Measurements from ENCODE around the gene SLC39A10. TPM values are rescaled to one million over a fixed set of nuclear protein-coding genes. Genes with fewer than 3 reads are reported as not detected.

Gene SLC39A10
- total and polyA plus RNA-seq, 8 donors: 0.15 to 22.0 (median 3.1) TPM

DNA sequence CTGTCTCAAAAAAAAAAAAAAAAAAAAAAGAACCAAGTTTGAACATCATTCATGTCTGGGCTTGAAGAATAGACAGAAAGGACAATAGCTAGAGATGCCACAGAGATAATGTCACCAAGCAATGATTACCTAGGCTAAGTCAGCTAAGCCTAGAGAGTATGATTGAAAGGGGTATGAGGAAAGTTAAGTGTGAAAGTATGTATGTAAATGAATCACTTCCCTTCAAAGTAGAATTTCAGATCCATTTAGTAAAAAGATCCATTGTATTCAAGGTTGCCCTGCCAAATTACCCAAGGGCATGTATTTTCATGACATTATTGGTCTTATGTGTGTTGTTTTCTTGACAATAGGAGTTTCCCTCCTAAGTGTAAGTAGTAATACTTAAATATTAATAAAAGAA, 34.1 kb upstream of the SLC39A10 start:
- no peaks in the 10 kb centered on the region for H3K36me3 ChIP-seq
- TF ChIP-seq, protein P1, sequence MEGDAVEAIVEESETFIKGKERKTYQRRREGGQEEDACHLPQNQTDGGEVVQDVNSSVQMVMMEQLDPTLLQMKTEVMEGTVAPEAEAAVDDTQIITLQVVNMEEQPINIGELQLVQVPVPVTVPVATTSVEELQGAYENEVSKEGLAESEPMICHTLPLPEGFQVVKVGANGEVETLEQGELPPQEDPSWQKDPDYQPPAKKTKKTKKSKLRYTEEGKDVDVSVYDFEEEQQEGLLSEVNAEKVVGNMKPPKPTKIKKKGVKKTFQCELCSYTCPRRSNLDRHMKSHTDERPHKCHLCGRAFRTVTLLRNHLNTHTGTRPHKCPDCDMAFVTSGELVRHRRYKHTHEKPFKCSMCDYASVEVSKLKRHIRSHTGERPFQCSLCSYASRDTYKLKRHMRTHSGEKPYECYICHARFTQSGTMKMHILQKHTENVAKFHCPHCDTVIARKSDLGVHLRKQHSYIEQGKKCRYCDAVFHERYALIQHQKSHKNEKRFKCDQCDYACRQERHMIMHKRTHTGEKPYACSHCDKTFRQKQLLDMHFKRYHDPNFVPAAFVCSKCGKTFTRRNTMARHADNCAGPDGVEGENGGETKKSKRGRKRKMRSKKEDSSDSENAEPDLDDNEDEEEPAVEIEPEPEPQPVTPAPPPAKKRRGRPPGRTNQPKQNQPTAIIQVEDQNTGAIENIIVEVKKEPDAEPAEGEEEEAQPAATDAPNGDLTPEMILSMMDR (IDR thresholded peaks at IDR 0.05): no peak
- TF ChIP-seq EP300 (IDR thresholded peaks at IDR 0.05) (no peak), POLR2A (IDR thresholded peaks at IDR 0.05) (no peak), POLR2AphosphoS5 (IDR thresholded peaks at IDR 0.05) (no peak)
- no peaks in the 10 kb centered on the region for H3K9me3 ChIP-seq
- H3K4me3 ChIP-seq: no peak overlapping the region
- H3K27ac ChIP-seq: no peak overlapping the region
- intact Hi-C loops (cut with DNase I; ENCODE audit: low total_unique reads): no loop called here
- no peaks in the 10 kb centered on the region for H3K27me3 ChIP-seq
- H3K4me1 ChIP-seq: no peaks in the 10 kb centered on the region
- DNase-seq: no peak

DNA sequence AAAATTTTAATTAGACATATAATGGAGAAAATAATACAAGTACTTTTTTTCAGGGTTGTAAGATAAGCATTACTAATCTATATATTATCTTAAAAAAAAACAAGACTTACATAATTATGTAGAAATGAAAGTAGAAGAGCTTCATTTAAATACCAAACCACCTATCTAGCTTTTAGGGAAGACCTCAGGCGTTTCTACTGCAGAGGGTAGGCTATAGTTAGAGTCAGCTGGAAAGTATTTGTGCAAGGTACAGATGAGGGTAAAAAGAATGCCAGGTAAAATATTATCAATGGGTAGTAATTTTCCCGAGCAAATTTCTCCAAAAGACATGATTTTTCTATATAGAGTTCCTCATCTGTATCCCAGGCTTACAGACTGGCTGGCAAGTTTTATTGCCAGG, 30.5 kb upstream of the SLC39A10 start:
- Histone ChIP-seq H3K27me3 (no peaks in the 10 kb centered on the region), H3K4me3 (no peak overlapping the region), H3K9me3 (no peaks in the 10 kb centered on the region), H3K27ac (no peak overlapping the region), H3K36me3 (no peaks in the 10 kb centered on the region), H3K4me1 (no peaks in the 10 kb centered on the region)
- TF ChIP-seq EP300 (IDR thresholded peaks at IDR 0.05) (no peak), POLR2A (IDR thresholded peaks at IDR 0.05) (no peak), POLR2AphosphoS5 (IDR thresholded peaks at IDR 0.05) (no peak)
- TF ChIP-seq, protein P1 (IDR thresholded peaks at IDR 0.05): no peak
- intact Hi-C loops (cut with DNase I; ENCODE audit: low total_unique reads): no loop called here
- no peak for DNase-seq
- 77 to 94% (median 82%) methylated on average over 2 of the region's 2 CpGs for WGBS, 5 donors

DNA sequence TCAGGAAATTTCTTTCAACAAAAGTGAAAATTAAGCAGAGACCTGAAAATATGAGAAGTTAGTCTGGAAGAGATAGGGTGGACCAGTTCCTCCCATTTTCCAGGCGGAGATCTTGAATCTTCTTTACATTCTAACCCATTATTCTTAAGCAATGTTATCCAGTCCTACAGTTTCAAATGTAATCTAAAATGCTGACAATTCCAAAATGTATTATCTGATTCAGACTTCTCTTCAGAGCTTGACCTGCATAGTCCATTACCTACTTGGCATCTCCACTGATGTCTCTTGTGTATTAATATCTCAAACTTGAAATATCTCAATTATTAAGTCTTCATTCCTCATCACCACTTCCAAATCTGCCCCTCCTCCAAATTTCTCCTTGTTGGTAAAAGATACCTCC, 28.4 kb upstream of the SLC39A10 start:
- Histone ChIP-seq H3K9me3 (no peaks in the 10 kb centered on the region), H3K27ac (no peak overlapping the region), H3K36me3 (no peaks in the 10 kb centered on the region), H3K4me3 (no peak overlapping the region), H3K4me1 (no peaks in the 10 kb centered on the region), H3K27me3 (no peaks in the 10 kb centered on the region)
- no peak for DNase-seq
- WGBS, 5 donors: 90 to 100% (median 100%) methylated on average over 1 of the region's 1 CpG
- intact Hi-C loops (cut with DNase I; ENCODE audit: low total_unique reads): no loop called here
- TF ChIP-seq POLR2AphosphoS5 (IDR thresholded peaks at IDR 0.05) (no peak), POLR2A (IDR thresholded peaks at IDR 0.05) (no peak), EP300 (IDR thresholded peaks at IDR 0.05) (no peak)
- TF ChIP-seq, protein P1 (IDR thresholded peaks at IDR 0.05): no peak

DNA sequence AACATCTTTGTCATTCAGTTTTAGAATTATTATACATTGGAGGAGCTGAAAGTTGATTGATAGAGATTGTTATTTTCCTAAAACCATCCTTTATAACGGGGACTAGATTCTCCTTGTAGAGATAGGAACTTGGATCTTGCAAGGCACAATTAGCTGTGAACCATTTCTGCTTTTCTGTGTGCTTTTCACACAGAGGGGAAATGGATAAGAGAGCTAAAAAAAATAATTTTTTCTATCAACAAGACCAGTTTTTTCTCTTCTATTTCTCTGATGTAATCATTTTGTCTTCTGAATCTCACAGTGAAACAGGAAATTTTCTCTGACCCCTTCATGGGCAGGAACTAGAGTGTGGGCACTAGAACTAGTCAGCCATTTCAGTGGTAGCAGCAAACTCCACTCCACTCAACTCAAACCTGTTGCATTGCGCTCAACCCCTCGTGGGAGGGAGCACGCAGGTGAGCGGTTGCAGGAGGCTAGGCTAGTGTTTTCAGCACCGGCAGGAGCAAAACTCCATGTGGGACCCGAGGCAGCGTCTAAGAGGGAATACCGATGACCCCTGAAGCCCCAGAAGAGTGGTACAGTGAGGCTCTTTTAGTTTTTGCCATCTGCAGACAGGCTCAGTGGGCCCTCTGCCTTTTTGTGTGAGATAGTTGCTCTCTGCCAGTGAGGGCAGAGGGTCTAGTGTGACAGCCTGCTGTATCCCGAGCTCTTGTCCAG, 24.0 kb upstream of the SLC39A10 start:
- no peaks in the 10 kb centered on the region for H3K27me3 ChIP-seq
- intact Hi-C loops (cut with DNase I; ENCODE audit: low total_unique reads): no loop called here
- DNase-seq: no peak
- H3K27ac ChIP-seq: no peak overlapping the region
- no peaks in the 10 kb centered on the region for H3K4me1 ChIP-seq
- no peaks in the 10 kb centered on the region for H3K36me3 ChIP-seq
- WGBS, 5 donors: 90 to 97% (median 95%) methylated on average over 10 of the region's 10 CpGs
- no peaks in the 10 kb centered on the region for H3K9me3 ChIP-seq
- TF ChIP-seq, protein P1 (IDR thresholded peaks at IDR 0.05): no peak
- no peak for TF ChIP-seq EP300 (IDR thresholded peaks at IDR 0.05)
- TF ChIP-seq POLR2AphosphoS5 (IDR thresholded peaks at IDR 0.05): no peak
- no peak for TF ChIP-seq POLR2A (IDR thresholded peaks at IDR 0.05)
- no peak overlapping the region for H3K4me3 ChIP-seq
